A549 (cell line): ENCODE measurements around the gene ZNF775. TPM values are rescaled to one million over a fixed set of nuclear protein-coding genes. Genes with fewer than 3 reads are reported as not detected.

Source experiments
- ATAC-seq, 2 experiments: fragments of 200-7000 bp in 1 of 2; fragments of >200 bp in 1 of 2; cut with Nextera tagmentation in 1 of 2; cut with Tn5 transposase in 1 of 2; 3 replicates each; pipeline versions ENCODE4 v1.8.0 to v1.9.1; 2018 to 2020; ENCODE audit warnings: mild to moderate bottlenecking in 1 of 2, moderate library complexity in 1 of 2
- CTCF ChIA-PET: fragments of 300-600 bp; sonication (Branson Sonifier 250); formaldehyde crosslinking; extraction: SDS; loops from one replicate; lab custom pipeline; 2021; ENCODE audit warnings: antibody characterized with exemption, inconsistent platforms; lab: Yijun Ruan, JAX
- POLR2A ChIA-PET: fragments of 350-600 bp; formaldehyde crosslinking; extraction: SDS; loops from one replicate; lab custom pipeline; 2021; ENCODE audit warnings: antibody characterized with exemption, inconsistent platforms; lab: Yijun Ruan, JAX
- DNase-seq, 2 experiments: peaks; one replicate each; pipeline versions ENCODE4 v3.0.0 to v3.0.0-alpha.2; 2011 to 2016; ENCODE audit warnings: low read depth in 1 of 2, low spot score in 1 of 2
- FAIRE-seq: peaks from 2 replicates; lab custom pipeline; 2011; peaks lifted over from hg19 to GRCh38; lab: Jason Lieb, UNC
- H3K27ac ChIP-seq, 2 experiments: fragments of >200 bp; sonication (Bioruptor Twin); formaldehyde crosslinking; 3 replicates each; pipeline ENCODE4 v1.5.1; 2016 to 2017
- H3K4me1 ChIP-seq: fragments of >200 bp; sonication (Bioruptor Twin); formaldehyde crosslinking; 3 replicates; pipeline ENCODE4 v1.6.1; 2016
- H3K4me2 ChIP-seq: fragments of >200 bp; sonication (Bioruptor Twin); formaldehyde crosslinking; 3 replicates; pipeline ENCODE4 v1.6.1; 2016
- H3K4me3 ChIP-seq: fragments of >200 bp; sonication (Bioruptor Twin); formaldehyde crosslinking; 3 replicates; pipeline ENCODE4 v1.5.1; 2016
- H3K9me3 ChIP-seq: fragments of >200 bp; sonication (Bioruptor Twin); formaldehyde crosslinking; 3 replicates; pipeline ENCODE4 v1.6.1; 2016
- ATOH8 ChIP-seq: fragments of 250-450 bp; sonication (Bioruptor Pico); IDR thresholded peaks from 2 replicates; pipeline ENCODE4 v1.5.0; 2020; ENCODE audit warnings: low read depth, mild to moderate bottlenecking, moderate library complexity
- CBX2 ChIP-seq: fragments of 200-600 bp; sonication (generic); IDR thresholded peaks from 2 replicates; pipeline ENCODE4 v1.6.1; 2016; ENCODE audit warnings: low read depth, mild to moderate bottlenecking, borderline replicate concordance
- CBX8 ChIP-seq: fragments of 200-600 bp; sonication (generic); IDR thresholded peaks from 2 replicates; pipeline ENCODE4 v1.6.1; 2016
- CHD4 ChIP-seq: fragments of 200-600 bp; sonication (generic); IDR thresholded peaks from 2 replicates; pipeline ENCODE4 v1.6.1; 2016; ENCODE audit warnings: antibody characterized with exemption, mild to moderate bottlenecking, borderline replicate concordance
- E2F6 ChIP-seq: IDR thresholded peaks from 2 replicates; pipeline ENCODE4 v1.6.1; 2012; ENCODE audit warnings: low read depth, borderline replicate concordance
- EHF ChIP-seq: fragments of 250-450 bp; sonication (Bioruptor Pico); IDR thresholded peaks from 2 replicates; pipeline ENCODE4 v1.5.0; 2020; ENCODE audit warnings: mild to moderate bottlenecking
- EP300 ChIP-seq, 2 experiments: fragments of >200 bp; sonication (Bioruptor Twin); formaldehyde crosslinking; IDR thresholded peaks; 2 replicates in 1 of 2; 3 replicates in 1 of 2; pipeline ENCODE4 v1.6.1; 2016 to 2017
- HDAC2 ChIP-seq: fragments of 200-600 bp; sonication (generic); IDR thresholded peaks from 2 replicates; pipeline ENCODE4 v1.6.1; 2016
- HOXA7 ChIP-seq: fragments of 250-450 bp; sonication (Bioruptor Pico); IDR thresholded peaks from 2 replicates; pipeline ENCODE4 v1.5.0; 2020; ENCODE audit warnings: mild to moderate bottlenecking, moderate library complexity
- HOXB13 ChIP-seq: fragments of 250-450 bp; sonication (Bioruptor Pico); IDR thresholded peaks from 2 replicates; pipeline ENCODE4 v1.5.0; 2020; ENCODE audit warnings: low read depth, mild to moderate bottlenecking, moderate library complexity
- HOXB5 ChIP-seq: fragments of 250-450 bp; sonication (Bioruptor Pico); IDR thresholded peaks from 2 replicates; pipeline ENCODE4 v1.5.0; 2020; ENCODE audit warnings: mild to moderate bottlenecking, moderate library complexity
- JUN ChIP-seq, 2 experiments: fragments of >200 bp; sonication (Bioruptor Twin); formaldehyde crosslinking; IDR thresholded peaks; 2 replicates in 1 of 2; 3 replicates in 1 of 2; pipeline ENCODE4 v1.6.1; 2016 to 2017
- JUNB ChIP-seq: fragments of >200 bp; sonication (Bioruptor Twin); formaldehyde crosslinking; IDR thresholded peaks from 2 replicates; pipeline ENCODE4 v1.6.1; 2016
- MAFK ChIP-seq: fragments of 450-650 bp; IDR thresholded peaks from 2 replicates; pipeline ENCODE4 v1.6.1; 2014; ENCODE audit not compliant: partially characterized antibody
- NFE2L2 ChIP-seq: fragments of 150-350 bp; conservative IDR thresholded peaks from 2 replicates; pipeline ENCODE4 v1.6.1; 2014; ENCODE audit warnings: low read length
- POLR2A ChIP-seq: IDR thresholded peaks from 2 replicates; pipeline ENCODE4 v1.6.1; 2012; ENCODE audit warnings: mild to moderate bottlenecking, low read length
- POLR2AphosphoS2 ChIP-seq: conservative IDR thresholded peaks from 2 replicates; pipeline ENCODE4 v1.6.1; 2012; ENCODE audit warnings: low read length, improper control_type of control experiment, inconsistent platforms
- RAD21 ChIP-seq, 2 experiments: fragments of >200 bp in 1 of 2; sonication (Bioruptor Twin) in 1 of 2; formaldehyde crosslinking in 1 of 2; IDR thresholded peaks in 1 of 2; conservative IDR thresholded peaks in 1 of 2; 2 replicates in 1 of 2; 3 replicates in 1 of 2; pipeline ENCODE4 v1.6.1; 2012 to 2018; ENCODE audit warnings: inconsistent platforms in 1 of 2
- RCOR1 ChIP-seq: fragments of 150-350 bp; IDR thresholded peaks from 2 replicates; pipeline ENCODE4 v1.6.1; 2014; ENCODE audit warnings: antibody characterized with exemption, low read length, low read depth
- RFX5 ChIP-seq: fragments of 450-650 bp; IDR thresholded peaks from 2 replicates; pipeline ENCODE4 v1.7.1; 2014; ENCODE audit warnings: antibody characterized with exemption, mild to moderate bottlenecking, moderate library complexity
- RNF2 ChIP-seq: fragments of 200-600 bp; sonication (generic); IDR thresholded peaks from 2 replicates; pipeline ENCODE4 v1.6.1; 2016; ENCODE audit warnings: low read depth, mild to moderate bottlenecking, antibody characterized with exemption, moderate library complexity, borderline replicate concordance
- SMC3 ChIP-seq: fragments of >200 bp; sonication (Bioruptor Twin); formaldehyde crosslinking; IDR thresholded peaks from 3 replicates; pipeline ENCODE4 v1.6.1; 2018; ENCODE audit warnings: inconsistent platforms
- TP53 ChIP-seq: fragments of 250-450 bp; sonication (Bioruptor Pico); IDR thresholded peaks from 2 replicates; pipeline ENCODE4 v1.5.0; 2021; ENCODE audit warnings: mild to moderate bottlenecking, moderate library complexity
- USF2 ChIP-seq: fragments of 450-650 bp; IDR thresholded peaks from 2 replicates; pipeline ENCODE4 v1.6.1; 2014; ENCODE audit warnings: antibody characterized with exemption
- WGBS: methylation state at CpG from one replicate; pipeline ENCODE4 v1.1.6; 2017; ENCODE audit errors: missing lambda C conversion rate; 5-methylcytosine and 5-hydroxymethylcytosine counted together
- polyA plus RNA-seq, 4 experiments: library from polyadenylated mRNA; depleted of rRNA in 3 of 4; stranded (reverse); fragments of >200 nt; fragmentation: RNase III in 1 of 4; extraction: RNeasy Plus Mini Kit Qiagen cat#74134 plus additional on column Dnase treatment in 1 of 4; gene quantifications; 2 replicates in 3 of 4; 3 replicates in 1 of 4; pipeline ENCODE4 v1.2.3, GENCODE V29; 2011 to 2017
- TF ChIP-seq, protein P1 (sequence below): fragments of >200 bp; sonication (Bioruptor Twin); formaldehyde crosslinking; IDR thresholded peaks from 3 replicates; pipeline ENCODE4 v1.6.1; 2016
- TF ChIP-seq, protein P2 (sequence below): fragments of 150-350 bp; IDR thresholded peaks from 2 replicates; pipeline ENCODE4 v1.6.1; 2014; ENCODE audit warnings: low read depth, mild to moderate bottlenecking, low read length
- TF ChIP-seq, protein P3 (sequence below): IDR thresholded peaks from 2 replicates; pipeline ENCODE4 v1.6.1; 2012

ZNF775 gene
- polyA plus RNA-seq, 2 of the 4 experiments (the other 2 are of a cell fraction): 1.7 to 5.4 TPM

DNA sequence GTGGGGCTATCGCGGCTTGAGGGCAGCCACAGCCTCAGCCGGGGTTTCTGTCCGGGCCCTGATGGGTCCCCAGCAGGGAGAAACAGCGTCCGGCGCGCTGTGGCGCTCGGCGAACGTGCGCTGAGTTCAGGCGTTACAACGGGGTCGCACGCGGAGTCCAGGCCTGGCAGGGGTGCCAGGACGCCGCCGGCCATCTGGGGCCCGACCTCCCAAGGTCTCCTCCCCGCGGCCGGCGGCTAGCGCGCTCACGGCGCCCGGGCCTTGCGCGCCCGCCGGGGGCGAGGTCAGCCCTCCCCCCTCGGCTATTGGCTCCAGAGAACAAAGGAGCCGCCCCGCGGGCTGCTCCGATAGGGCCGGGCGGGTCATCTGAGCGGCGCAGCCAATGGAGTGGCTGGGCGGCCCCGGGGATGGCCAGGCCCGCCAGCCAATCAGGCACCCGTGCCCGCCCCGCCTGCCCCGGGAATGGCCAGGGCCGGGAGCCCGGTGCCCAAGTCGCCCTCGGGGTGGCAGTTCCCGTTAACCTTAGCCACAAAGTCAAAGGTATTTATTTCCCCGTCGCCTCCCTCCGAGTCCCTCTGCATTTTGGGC lies at the start of gene ZNF775 (continued):
- TF ChIP-seq ATOH8 (no peak), CHD4 (no peak), HOXA7 (CRISPR knock-in tag) (no peak), JUN (IDR thresholded peaks at IDR 0.05) (peak; percentile 25 to 77; a peak in 4 of 5 replicates), E2F6 (no peak), POLR2AphosphoS2 (no peak), HOXB13 (CRISPR knock-in tag) (no peak), USF2 (peak; percentile 91), MAFK (no peak), CBX2 (no peak), RCOR1 (no peak), RAD21 (conservative IDR thresholded peaks at IDR 0.05 in 1 of 2, IDR thresholded peaks at IDR 0.05 in 1 of 2) (no peak), HOXB5 (CRISPR knock-in tag) (no peak), JUNB (no peak), EHF (no peak), RNF2 (no peak), EP300 (IDR thresholded peaks at IDR 0.05) (no peak), HDAC2 (no peak), CBX8 (no peak)
- TF ChIP-seq, protein P1, sequence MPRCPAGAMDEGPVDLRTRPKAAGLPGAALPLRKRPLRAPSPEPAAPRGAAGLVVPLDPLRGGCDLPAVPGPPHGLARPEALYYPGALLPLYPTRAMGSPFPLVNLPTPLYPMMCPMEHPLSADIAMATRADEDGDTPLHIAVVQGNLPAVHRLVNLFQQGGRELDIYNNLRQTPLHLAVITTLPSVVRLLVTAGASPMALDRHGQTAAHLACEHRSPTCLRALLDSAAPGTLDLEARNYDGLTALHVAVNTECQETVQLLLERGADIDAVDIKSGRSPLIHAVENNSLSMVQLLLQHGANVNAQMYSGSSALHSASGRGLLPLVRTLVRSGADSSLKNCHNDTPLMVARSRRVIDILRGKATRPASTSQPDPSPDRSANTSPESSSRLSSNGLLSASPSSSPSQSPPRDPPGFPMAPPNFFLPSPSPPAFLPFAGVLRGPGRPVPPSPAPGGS: peak; percentile 91; the same call in 2 of the 3 replicates
- TF ChIP-seq, all 56 proteins: peak for 8

- WGBS: 73% methylated on average over 21 of the region's 22 CpGs
- H3K4me3 ChIP-seq: no peak overlapping the region
- no peak for ATAC-seq
- CTCF ChIA-PET: no interaction called here
- no peak overlapping the region for H3K4me2 ChIP-seq
- no peak for TF ChIP-seq POLR2A
- TF ChIP-seq RAD21 (conservative IDR thresholded peaks at IDR 0.05 in 1 of 2, IDR thresholded peaks at IDR 0.05 in 1 of 2): no peak
- no peak for TF ChIP-seq USF2
- TF ChIP-seq, protein P1: no peak
- TF ChIP-seq NFE2L2: no peak
- no peak for TF ChIP-seq RNF2
- no peak for TF ChIP-seq HDAC2
- TF ChIP-seq, protein P2, sequence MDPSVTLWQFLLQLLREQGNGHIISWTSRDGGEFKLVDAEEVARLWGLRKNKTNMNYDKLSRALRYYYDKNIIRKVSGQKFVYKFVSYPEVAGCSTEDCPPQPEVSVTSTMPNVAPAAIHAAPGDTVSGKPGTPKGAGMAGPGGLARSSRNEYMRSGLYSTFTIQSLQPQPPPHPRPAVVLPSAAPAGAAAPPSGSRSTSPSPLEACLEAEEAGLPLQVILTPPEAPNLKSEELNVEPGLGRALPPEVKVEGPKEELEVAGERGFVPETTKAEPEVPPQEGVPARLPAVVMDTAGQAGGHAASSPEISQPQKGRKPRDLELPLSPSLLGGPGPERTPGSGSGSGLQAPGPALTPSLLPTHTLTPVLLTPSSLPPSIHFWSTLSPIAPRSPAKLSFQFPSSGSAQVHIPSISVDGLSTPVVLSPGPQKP: no peak
- TF ChIP-seq JUNB: no peak
- TF ChIP-seq POLR2AphosphoS2: no peak
- no peak for TF ChIP-seq RCOR1
- no peak for TF ChIP-seq RFX5
- no peak for TF ChIP-seq CHD4
- TF ChIP-seq HOXB5 (CRISPR knock-in tag): no peak
- no peak for TF ChIP-seq CBX8
- TF ChIP-seq SMC3: no peak
- no peak for TF ChIP-seq TP53 (CRISPR knock-in tag)
- TF ChIP-seq, protein P3, sequence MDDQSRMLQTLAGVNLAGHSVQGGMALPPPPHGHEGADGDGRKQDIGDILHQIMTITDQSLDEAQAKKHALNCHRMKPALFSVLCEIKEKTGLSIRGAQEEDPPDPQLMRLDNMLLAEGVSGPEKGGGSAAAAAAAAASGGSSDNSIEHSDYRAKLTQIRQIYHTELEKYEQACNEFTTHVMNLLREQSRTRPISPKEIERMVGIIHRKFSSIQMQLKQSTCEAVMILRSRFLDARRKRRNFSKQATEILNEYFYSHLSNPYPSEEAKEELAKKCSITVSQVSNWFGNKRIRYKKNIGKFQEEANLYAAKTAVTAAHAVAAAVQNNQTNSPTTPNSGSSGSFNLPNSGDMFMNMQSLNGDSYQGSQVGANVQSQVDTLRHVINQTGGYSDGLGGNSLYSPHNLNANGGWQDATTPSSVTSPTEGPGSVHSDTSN: no peak
- DNase-seq: no peak
- FAIRE-seq: no peak
- POLR2A ChIA-PET: no interaction called here
- no peak overlapping the region for H3K27ac ChIP-seq
- no peaks in the 10 kb centered on the region for H3K4me1 ChIP-seq
- no peaks in the 10 kb centered on the region for H3K9me3 ChIP-seq
These were observed 49.6 kb upstream of the ZNF775 start for GRCh38 chr7:150329331-150330120.
